Fibroblast of pulmonary artery (primary cell): Measurements from ENCODE around the gene SLC9A4.

Source experiments
- DNase-seq: peaks from one replicate; pipeline ENCODE4 v3.0.0-alpha.2; 2010; ENCODE audit warnings: low read depth
- H3K4me3 ChIP-seq: replicated peaks from 2 replicates; pipeline ENCODE4 v1.5.1; 2011; ENCODE audit warnings: low read depth, mild to moderate bottlenecking, control low read depth, low read length, moderate library complexity
- TF ChIP-seq, protein P1 (sequence below): IDR thresholded peaks from 2 replicates; pipeline ENCODE4 v1.5.1; 2011; ENCODE audit warnings: mild to moderate bottlenecking, control low read depth, low read length, inconsistent platforms; ENCODE audit errors: missing control alignments

SLC9A4 gene

DNA sequence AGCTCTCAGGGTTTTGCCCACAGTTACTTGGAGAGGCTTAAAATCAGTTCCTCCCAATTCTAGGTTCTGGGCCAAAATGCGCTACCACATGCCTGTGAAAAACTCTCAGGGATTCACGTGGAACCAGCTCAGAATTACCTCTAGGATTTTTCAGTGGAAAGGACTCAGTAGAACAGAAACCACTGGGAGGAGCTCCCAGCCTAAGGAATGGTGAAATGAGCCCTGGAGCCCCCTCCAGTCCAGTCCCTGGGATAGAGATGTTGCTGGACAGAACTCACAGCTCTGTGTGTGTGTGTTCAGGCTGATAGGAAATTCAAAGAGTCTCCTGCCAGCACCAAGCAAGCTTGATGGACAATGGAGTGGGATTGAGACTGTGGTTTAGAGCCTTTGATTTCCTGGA is 21.1 kb upstream of the SLC9A4 start:
- DNase-seq: no peak
- TF ChIP-seq, protein P1, sequence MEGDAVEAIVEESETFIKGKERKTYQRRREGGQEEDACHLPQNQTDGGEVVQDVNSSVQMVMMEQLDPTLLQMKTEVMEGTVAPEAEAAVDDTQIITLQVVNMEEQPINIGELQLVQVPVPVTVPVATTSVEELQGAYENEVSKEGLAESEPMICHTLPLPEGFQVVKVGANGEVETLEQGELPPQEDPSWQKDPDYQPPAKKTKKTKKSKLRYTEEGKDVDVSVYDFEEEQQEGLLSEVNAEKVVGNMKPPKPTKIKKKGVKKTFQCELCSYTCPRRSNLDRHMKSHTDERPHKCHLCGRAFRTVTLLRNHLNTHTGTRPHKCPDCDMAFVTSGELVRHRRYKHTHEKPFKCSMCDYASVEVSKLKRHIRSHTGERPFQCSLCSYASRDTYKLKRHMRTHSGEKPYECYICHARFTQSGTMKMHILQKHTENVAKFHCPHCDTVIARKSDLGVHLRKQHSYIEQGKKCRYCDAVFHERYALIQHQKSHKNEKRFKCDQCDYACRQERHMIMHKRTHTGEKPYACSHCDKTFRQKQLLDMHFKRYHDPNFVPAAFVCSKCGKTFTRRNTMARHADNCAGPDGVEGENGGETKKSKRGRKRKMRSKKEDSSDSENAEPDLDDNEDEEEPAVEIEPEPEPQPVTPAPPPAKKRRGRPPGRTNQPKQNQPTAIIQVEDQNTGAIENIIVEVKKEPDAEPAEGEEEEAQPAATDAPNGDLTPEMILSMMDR: no peak
- no peak overlapping the region for H3K4me3 ChIP-seq

DNA sequence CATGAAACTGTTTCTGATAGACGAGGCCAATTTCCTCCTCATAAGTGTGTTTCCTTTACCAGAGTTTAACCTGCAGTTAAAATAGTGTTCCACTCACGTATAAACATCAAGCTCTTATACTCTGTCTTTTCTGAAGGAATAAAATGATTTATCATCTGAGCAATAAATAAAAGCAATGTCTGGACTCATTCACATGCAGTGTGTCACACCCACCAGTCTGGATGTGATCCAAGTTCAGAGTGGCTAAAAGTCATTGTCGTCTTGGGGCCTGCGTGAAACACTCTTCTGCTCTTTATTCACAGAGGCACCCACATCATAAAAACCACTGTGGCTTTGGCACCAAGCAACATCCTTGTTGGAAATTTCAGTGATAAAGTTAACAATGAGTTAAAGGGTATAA is 19.5 kb upstream of the SLC9A4 start:
- no peak for DNase-seq
- TF ChIP-seq, protein P1: no peak
- H3K4me3 ChIP-seq: no peak overlapping the region

DNA sequence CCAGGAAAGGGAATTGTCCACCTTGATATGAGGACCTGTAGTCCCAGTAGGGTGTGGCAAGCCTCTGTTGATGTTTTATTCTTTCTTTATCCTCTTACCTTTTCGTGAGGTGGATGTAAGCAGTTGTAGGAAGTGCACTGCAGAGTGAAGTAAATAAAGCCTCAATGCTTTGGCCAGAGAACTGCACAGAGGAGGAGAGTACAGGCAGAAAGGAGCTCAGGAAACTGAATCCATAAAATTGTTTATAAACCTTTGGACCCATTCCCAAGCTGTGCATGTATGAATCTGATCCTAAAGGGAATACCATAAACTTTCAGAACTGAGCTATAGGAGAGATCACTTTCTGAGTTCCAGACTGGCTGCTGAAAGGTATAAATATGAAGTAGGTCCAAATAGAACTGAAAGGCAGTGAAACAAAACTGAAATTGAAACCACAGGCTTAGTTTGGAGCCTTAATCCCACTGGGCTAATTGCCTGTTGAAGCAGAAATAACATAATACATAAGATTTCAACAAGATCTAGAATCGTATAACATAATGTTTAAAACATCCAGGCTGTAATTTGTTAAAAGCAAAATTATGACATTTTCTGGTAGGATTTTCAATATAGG is 17.9 kb upstream of the SLC9A4 start:
- DNase-seq: no peak
- TF ChIP-seq, protein P1: no peak
- H3K4me3 ChIP-seq: no peak overlapping the region

DNA sequence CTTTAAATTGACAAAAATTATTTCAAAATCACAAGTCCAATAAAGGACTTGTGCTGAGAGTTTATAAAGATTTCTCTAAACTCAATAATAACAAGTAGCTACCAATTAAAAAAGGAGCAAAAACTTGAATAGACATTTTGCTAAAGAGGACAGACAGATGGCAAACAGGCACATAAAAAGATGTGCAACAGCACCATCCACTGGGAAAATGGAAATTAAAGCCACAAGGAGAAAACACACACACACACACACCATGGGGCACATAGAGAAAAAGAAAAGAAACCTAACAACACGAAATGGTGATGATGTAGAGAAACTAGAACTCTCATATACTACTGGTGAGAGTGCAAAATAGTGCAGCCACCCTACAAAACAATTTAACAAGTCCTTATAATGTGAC is 12.6 kb upstream of the SLC9A4 start:
- DNase-seq: no peak
- no peak overlapping the region for H3K4me3 ChIP-seq
- TF ChIP-seq, protein P1: no peak

GRCh38 chr2:102461188-102461587 is 11.8 kb upstream of the SLC9A4 start:
- no peak overlapping the region for H3K4me3 ChIP-seq
- no peak for DNase-seq
- TF ChIP-seq, protein P1: no peak

- DNase-seq: no peak
- H3K4me3 ChIP-seq: no peak overlapping the region
- TF ChIP-seq, protein P1: no peak
Measured at GRCh38 chr2:102463160-102463559, 9.9 kb upstream of the SLC9A4 start.

DNA sequence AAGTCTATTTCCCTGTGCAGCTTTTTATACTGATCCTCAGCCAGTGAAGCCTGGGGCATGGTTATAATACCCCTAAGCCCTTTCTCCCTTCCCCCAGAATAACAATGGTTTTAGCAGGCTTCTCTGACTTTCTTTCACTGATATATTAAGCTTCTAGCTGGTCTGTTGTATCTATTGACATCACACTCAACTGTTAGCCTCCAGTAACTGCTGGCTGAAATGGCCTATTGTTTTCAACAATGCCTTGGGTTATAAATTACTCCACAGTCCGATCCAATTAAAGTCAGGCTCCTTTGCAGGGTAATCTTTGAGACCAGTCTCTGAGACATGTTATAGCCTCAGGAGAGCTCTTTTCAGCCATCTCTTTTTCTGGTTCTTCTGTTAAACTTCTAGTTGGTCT is 2.9 kb upstream of the SLC9A4 start:
- TF ChIP-seq, protein P1: no peak
- DNase-seq: no peak
- no peak overlapping the region for H3K4me3 ChIP-seq
